GM10847 (cell line): Measurements from ENCODE around the gene EPS8.

Experiments
- POLR2A ChIP-seq: IDR thresholded peaks from 2 replicates; pipeline ENCODE4 v1.6.1; 2011; ENCODE audit not compliant: insufficient read length; ENCODE audit errors: extremely low read depth

EPS8 gene

DNA sequence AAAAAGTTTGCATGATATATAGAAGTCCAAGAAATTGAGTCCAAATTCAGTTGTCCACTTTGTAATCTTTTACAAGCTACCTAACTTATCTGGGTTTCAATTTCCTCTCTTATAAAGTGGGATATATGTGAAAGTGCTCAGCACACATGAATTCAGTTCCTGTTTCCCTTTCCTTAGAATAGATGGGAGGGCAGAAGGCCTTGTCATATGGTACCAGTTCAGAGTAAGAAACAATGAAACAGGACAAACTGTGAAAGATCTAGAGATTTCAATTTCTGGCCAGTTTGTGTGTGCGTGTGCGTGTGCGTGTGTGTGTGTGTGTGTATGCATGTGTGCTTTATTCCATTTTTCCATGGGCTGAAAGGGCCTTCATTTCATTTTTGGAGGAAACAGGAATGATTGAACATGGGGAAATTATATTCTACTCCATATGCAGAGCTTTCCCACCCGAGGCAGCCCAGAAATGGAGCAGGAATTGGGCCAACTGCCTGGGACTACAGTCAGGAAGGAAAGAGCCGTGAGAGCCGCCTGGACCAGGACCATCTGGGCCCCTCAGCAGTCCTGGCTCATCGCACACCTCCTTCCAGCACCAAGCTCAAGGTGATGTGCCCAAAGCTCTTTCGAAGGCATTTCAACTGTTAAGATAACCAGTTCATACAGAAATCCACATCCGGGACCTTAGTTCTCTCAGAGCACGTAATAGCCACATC is 183.2 kb downstream of the EPS8 start:
- TF ChIP-seq POLR2A: no peak

DNA sequence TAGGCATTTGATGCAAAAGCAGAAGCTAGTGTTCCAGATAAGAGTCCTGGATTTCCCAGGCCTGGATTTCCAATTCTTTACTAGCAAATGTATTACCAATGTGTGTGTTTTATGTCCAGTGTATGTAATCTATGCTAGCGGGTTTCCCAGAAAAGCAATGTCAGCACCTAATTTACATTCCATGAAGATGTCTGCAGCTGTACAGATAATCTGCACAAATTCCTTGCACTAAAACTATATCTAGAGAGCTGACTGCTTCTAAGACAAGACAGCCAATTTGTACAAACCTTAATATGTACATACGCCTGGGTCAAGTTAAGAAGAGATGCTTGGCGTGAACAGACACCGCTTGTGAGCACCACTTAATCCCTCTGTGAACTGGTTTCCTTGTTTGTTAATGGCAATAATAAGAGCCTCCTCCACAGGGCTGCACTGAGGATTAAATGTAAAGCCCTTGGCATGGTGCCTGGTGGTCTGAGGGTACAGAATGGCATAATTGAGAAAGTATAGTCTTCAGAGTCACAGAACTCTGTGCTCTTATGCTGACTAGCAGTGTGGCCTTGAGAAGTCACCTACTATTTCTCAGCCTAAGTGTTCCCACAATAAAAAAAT is 185.6 kb downstream of the EPS8 start:
- TF ChIP-seq POLR2A: no peak

GRCh38 chr12:15602051-15602672 is 187.0 kb downstream of the EPS8 start:
- TF ChIP-seq POLR2A: no peak

GRCh38 chr12:15601210-15601800 is 187.9 kb downstream of the EPS8 start:
- TF ChIP-seq POLR2A: no peak

- TF ChIP-seq POLR2A: no peak
Observed at GRCh38 chr12:15600223-15600935, 188.8 kb downstream of the EPS8 start.

GRCh38 chr12:15599266-15600037 is 189.7 kb downstream of the EPS8 start:
- TF ChIP-seq POLR2A: no peak

DNA sequence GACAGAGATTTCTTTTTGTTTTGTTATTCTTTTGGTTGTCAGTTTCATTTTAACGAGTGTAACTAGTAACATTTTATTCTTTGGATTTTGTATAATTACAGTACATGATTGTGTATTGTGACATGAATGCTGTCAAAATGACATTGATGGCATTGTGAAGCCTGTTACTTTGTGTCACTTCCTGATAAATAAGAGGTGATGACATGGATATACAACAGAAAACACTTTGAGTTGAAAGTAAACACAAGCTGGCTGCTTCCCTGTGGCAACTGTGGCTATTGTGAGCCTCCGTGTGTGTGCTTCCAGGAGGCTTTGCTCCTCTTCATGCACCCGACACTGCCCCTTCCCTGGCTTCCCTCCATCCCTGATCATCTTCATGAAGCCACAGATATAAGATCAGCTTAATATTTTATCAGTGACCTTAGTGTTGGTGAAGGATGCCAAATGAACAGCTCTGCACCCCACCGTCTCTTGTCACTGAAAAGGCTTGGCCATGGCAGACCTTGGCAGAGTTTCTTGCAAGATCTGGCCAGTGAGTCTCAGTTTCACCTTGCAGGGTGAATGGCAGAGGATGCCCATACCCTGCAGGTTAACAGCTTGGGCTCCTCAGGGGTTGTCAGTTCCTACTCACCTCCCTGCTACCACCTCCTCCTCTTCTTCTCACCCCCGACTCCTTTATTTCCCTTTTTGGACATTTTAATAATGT is 191.9 kb downstream of the EPS8 start:
- no peak for TF ChIP-seq POLR2A

- no peak for TF ChIP-seq POLR2A
Observed at GRCh38 chr12:15596174-15596573, 193.0 kb downstream of the EPS8 start.

- TF ChIP-seq POLR2A: no peak
Observed at GRCh38 chr12:15592934-15593333, 196.3 kb downstream of the EPS8 start.

DNA sequence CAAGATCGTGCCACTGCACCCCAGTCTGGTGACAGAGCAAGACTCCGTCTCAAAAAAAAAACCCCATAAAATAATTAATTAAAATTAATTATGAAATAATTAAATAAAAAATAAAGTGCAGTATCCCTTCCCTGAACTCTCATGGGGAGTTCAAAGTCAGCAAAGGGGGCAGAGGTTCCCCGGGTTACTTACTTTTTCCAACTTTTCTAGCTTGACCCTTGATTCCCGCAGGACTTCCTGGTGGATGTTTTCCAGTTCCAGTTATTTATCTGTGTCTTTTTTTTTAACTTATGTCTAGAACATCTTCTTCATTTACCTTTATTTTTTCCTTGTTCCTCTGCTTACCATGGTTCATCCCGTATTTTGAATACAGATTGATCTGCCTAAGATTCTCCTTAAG is 197.4 kb downstream of the EPS8 start:
- TF ChIP-seq POLR2A: no peak

- no peak for TF ChIP-seq POLR2A
Observed at GRCh38 chr12:15590180-15590826, 198.9 kb downstream of the EPS8 start.

DNA sequence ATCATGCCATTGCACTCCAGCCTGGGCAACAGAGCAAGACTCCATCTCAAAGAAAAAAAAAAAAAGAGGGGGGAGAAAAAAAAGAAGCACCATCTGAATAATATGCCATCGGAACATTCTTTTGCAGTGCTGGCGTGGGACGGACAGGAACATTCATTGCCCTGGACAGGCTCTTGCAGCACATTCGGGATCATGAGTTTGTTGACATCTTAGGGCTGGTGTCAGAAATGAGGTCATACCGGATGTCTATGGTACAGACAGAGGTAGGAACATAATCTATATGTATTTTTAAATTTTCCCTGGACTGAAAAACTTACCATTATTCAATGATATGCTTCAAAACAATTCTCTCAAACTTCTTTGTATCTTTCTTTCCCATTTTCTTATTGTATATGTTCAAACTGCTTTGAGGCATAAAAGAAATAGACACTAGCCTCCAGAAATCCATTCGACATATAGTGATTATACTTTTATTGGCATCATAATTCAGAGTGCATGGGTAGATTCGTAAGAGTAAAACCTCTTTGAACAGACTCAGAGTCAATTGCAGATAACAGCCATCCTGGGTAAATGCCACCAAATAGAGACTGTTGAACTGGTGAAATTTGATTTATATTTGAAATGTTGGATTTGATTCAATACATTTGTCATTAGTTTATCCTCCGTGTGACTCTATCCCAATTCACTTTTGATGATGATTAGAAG is 199.7 kb downstream of the EPS8 start:
- TF ChIP-seq POLR2A: no peak

- no peak for TF ChIP-seq POLR2A
Observed at GRCh38 chr12:15584366-15585041, 204.7 kb downstream of the EPS8 start.

- TF ChIP-seq POLR2A: no peak
Observed at GRCh38 chr12:15583804-15584203, 205.4 kb downstream of the EPS8 start.
